ENCODE results near the gene TMEM198.

Gene TMEM198

GRCh38 chr2:219565130-219566080 lies 21.6 kb downstream of the TMEM198 start:
- DNase-seq: no peak

DNA sequence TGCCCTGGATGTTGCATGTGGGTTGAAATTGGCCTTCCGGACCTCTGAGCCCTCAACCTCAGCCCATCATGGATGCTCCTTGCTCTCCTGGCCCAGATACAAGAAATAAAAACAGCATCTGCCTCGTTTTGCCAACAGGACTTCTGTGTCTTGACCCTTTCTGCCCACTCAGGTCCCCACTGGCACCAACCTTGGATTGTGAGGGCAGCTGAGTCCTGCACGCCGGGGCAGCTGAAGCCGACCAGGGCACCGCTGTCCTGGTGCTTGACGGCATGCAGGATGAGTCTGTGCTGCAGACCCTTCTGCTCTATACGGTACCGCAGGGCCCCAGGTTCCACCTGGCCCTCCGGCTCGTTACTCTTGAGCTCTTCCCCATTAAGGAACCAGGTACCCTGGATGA lies 22.8 kb downstream of the TMEM198 start:
- DNase-seq: no peak

GRCh38 chr2:219567131-219567530 lies 23.3 kb downstream of the TMEM198 start:
- DNase-seq: no peak

DNA sequence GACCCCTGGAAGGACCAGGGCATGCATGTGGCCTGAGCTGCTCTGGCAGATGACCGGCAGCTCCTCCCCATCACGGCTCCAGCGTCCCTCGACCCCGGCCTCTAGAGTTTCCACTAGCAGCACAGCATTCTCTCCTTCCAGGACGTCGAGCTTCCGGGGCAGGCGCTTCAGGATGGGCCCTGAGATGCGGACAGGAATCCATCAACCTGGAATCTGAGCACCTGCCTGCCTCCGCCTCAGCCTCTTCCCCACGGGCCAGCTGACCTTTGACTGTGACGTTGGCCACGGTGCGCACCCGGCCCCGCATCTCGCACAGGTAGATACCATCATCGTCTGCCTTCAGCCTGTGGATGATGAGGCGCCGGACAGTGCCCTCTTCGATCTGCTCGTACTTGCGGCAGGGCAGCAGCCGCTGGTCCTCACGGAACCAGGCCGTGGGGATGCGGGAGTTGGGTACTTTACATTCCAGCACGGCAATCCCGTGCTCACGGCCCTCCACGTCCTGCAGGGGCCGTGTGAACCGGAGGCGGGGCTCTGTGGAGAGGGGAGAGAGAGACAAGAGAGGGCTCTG lies 24.0 kb downstream of the TMEM198 start:
- DNase-seq: no peak

DNA sequence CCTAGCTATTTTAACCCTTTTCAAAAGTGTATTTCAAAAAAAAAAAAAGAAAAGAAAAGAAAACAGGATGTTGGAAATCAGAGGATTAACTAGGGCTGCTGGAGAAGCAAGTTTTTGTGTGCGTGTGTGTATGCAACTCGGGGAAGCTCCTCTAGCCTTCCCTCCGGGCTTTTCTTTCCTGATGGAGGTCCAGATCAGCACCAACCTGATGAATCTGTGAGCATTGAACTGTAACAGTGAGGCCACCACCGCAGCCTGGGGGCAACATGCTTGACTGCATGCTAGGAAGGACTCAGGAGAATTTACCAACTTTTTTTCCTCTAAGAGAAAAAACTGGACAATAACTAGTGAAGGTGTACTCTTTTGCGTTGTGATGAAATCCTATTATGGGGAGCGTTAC lies 25.2 kb downstream of the TMEM198 start:
- DNase-seq: no peak

DNA sequence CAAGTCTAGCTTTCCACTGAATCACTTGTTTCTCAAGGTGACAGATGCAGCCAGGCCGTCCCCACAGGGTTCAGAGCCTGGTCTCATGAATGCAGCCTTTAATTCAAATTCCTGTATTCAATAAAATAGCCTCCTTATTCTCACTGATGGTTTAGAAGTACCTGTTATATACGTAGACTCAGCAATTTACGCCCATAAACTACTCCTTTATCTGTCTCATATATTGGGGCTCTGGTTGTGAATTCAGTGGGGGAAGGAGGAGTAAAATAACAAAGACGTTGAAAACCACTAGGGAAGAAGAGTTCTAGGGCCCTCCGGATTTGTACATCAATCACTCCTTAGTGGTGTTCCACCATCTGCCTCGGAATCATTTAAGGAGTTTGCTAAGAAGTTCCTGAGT lies 25.8 kb downstream of the TMEM198 start:
- DNase-seq: no peak

DNA sequence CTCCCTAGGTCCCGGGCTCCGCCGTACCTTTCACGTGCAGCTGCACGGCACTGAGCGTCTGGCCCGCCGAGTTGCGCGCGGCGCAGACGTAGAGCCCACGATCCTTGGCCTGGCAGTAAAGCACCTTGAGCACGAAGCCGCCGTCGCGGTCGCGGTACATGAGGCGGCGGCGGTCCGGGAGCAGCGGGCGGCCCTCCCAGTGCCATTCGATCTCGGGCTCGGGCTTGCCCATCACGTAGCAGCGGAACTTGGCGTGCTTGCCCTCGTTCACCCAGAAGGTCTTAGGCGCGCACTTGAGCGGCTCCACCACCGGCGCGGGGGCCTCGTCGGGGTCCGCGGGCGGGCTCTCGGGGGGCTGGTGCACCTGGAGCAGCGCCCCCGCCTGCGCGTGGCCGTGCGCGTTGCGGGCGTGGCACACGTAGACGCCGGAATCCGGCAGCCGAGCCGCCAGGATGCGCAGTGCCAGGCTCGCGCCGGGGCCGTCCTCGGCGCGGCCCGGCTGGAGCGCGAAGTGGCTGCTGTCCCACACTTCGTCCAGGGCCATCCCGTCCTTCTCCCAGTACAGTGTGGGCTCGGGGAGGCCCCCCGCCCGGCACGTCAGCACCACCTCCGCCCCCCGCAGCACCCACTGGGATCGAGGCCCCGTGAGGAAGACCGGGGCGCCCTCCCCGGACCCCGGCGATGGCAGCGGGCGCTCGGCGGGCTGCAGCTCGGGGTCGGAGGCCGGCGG lies 26.5 kb downstream of the TMEM198 start:
- DNase-seq: no peak

- DNase-seq: no peak
These were observed 27.1 kb downstream of the TMEM198 start for GRCh38 chr2:219570924-219571310.

GRCh38 chr2:219571311-219572236 lies 27.7 kb downstream of the TMEM198 start, which contains the start of gene OBSL1:
Gene OBSL1, minus strand, starts transcription at chr2:219571539. Its CDS starts 307 bp downstream, at chr2:219571232.
- DNase-seq: peak; percentile 30

- DNase-seq: no peak
These were observed 28.6 kb downstream of the TMEM198 start, which contains the start of gene INHA for GRCh38 chr2:219572237-219573001. Gene INHA, plus strand, starts transcription at chr2:219572310. Its CDS starts 65 bp downstream, at chr2:219572375.

DNA sequence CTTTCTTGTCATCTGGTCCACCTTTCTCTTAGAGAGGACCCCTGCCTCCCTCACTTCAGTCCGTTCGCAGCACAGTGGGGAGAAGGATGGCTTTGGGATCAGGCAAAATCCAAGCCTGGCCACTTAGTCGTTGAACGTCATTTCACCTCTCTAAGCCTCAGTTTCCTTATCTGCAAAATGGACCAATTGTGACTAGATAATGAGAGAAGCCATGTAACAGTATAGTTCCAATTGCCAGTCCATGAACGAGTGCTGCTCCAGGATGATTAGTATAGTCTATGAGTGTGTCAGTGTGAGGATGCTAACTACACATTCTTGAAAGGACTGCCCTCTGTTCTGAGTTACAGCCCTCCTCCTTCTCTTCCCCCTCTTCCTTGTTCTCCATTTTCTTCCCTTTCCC lies 29.3 kb downstream of the TMEM198 start:
- no peak for DNase-seq

GRCh38 chr2:219574484-219575311 lies 30.9 kb downstream of the TMEM198 start:
- DNase-seq: no peak

- no peak for DNase-seq
These were observed 32.0 kb downstream of the TMEM198 start for GRCh38 chr2:219575566-219576504.

DNA sequence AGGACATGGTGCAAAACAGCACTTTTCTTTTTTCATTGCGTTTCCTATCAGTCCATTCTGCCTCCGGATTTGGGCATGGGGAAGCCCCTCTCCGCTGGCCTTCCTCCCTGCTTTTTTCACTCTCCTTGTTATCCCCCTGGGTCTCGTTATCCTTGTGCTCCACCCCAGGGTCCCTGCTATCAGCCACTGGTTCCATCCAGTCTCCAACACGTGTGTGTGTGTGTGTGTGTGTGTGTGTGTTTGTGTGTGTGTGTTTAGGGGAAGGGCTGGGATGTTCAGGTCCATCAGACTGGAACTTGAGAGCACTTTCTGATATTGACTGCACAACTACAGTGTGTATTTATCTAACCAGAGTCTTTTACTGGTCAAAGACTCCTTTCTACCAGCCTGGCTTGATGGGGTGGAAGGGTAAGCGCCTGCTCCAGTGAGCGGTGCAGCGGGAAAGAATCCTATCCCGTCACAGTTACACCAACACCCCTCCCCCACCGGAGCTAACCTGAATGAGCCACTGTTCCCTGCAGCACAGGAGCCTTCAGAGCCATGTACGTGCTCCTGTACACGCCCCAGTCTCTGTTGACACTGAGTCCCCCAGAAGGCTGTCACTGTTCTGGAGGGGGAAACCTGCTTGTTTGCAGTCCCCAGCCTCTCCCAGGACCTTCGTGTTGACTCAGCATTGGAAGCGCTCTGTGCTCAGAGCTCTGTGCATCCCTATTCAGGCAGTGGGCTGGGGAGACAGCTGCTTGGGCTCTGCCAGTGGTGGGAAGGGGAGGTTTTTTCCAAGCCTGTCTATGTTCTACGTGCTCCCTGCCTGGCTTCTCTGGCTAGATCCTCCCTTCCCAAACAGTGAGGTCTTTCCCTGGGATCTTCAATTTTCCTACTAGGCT lies 32.9 kb downstream of the TMEM198 start:
- peak; percentile 28 for DNase-seq

- DNase-seq: no peak
These were observed 35.2 kb downstream of the TMEM198 start for GRCh38 chr2:219578811-219579613.

DNA sequence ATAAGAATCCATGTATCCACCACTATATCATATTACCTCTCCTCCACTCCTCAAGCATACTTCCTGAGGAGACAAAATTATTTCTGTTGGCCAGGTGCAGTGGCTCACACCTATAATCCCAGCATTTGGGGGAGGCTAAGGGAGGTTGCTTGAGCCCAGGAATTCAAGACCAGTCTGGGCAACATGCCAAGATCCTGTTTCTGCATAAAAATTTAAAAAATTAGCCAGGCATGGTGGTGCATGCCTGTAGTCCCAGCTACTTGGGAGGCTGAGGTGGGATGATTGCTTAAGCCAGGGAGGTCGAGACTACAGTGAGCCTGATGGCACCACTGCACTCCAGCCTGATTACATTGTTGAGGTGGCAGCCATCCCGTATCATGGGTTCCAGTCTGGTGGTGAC lies 37.5 kb downstream of the TMEM198 start:
- DNase-seq: no peak

DNA sequence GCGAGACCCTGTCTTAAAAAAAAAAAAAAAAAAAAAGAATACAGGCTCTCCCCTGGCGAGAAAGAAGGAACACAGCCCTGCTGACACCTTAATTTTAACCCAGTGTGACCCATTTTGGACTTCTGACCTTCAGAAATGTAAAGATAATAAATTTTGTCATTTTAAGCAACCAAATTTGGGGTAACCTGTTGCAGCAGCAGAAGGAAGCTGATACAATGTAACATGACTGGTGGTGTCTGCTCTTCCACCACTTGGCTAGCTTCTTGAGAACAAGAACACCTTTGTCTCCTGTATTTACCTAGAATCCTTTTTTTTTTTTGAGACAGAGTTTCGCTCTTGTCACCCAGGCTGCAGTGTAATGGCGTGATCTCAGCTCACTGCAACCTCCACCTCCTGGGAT lies 47.3 kb downstream of the TMEM198 start:
- no peak for DNase-seq

GRCh38 chr2:219592736-219593135 lies 48.9 kb downstream of the TMEM198 start:
- no peak for DNase-seq

Data from NCI-H2107 (cell line).